Kidney (tissue), 14 donors: Measurements from ENCODE around the gene SLC22A23. TPM values are rescaled to one million over a fixed set of nuclear protein-coding genes. Genes with fewer than 3 reads are reported as not detected.

Experiments
- DNase-seq, 5 donors: peaks; one replicate each; pipeline ENCODE4 v3.0.0-alpha.2; 2013 to 2020
- FAIRE-seq: peaks from 2 replicates; lab custom pipeline; 2012; peaks lifted over from hg19 to GRCh38; lab: Jason Lieb, UNC
- H3K27ac ChIP-seq, 2 donors: one replicate each; pipeline ENCODE4 v1.7.0; 2013; ENCODE audit warnings: low read depth in 2 of 2, low read length in 2 of 2, inconsistent platforms in 1 of 2
- H3K27me3 ChIP-seq: one replicate; pipeline ENCODE4 v1.7.1; 2013; ENCODE audit warnings: low read length, inconsistent platforms; ENCODE audit not compliant: control insufficient read depth, insufficient read depth
- H3K36me3 ChIP-seq, 3 donors: one replicate each; pipeline versions ENCODE4 v1.7.0 to v1.7.1; 2013; ENCODE audit warnings: low read length in 3 of 3, control low read depth in 1 of 3, inconsistent platforms in 1 of 3; ENCODE audit not compliant: insufficient read depth in 3 of 3, control insufficient read depth in 2 of 3
- H3K4me1 ChIP-seq, 3 donors: one replicate each; pipeline versions ENCODE4 v1.7.0 to v1.7.1; 2013; ENCODE audit warnings: low read length in 3 of 3, inconsistent platforms in 1 of 3, low read depth in 1 of 3; ENCODE audit not compliant: control insufficient read depth in 2 of 3, insufficient read depth in 2 of 3
- H3K4me3 ChIP-seq, 3 donors: one replicate each; pipeline versions ENCODE4 v1.7.0 to v1.8.1; 2013; ENCODE audit warnings: low read length in 3 of 3, control low read depth in 1 of 3, inconsistent platforms in 1 of 3
- H3K9ac ChIP-seq, 3 donors: one replicate each; pipeline versions ENCODE4 v1.7.0 to v1.7.1; 2013; ENCODE audit warnings: low read length in 3 of 3, control low read depth in 1 of 3, inconsistent platforms in 1 of 3
- H3K9me3 ChIP-seq, 3 donors: one replicate each; pipeline versions ENCODE4 v1.7.0 to v1.7.1; 2013; ENCODE audit warnings: low read length in 3 of 3, control low read depth in 1 of 3, inconsistent platforms in 1 of 3; ENCODE audit not compliant: control insufficient read depth in 2 of 3, insufficient read depth in 1 of 3
- CTCF ChIP-seq: IDR thresholded peaks from 3 replicates; pipeline ENCODE4 v1.5.1; 2012; ENCODE audit warnings: mild to moderate bottlenecking, moderate library complexity, borderline replicate concordance; ENCODE audit not compliant: insufficient read depth; ENCODE audit errors: extremely low read depth
- intact Hi-C: fragments of 100-400 bp; cut with DNase I; formaldehyde crosslinking; loops from one replicate; pipeline ENCODE4 v1.11.1; 2022
- polyA plus RNA-seq: library from polyadenylated mRNA; stranded (reverse); fragments of 350-450 nt; fragmentation: Illumina TruSeq; extraction: RNeasy Lipid Tissue Mini Kit (QIAGEN cat#74804); gene quantifications from one replicate; pipeline ENCODE4 v1.2.3, GENCODE V29; 2014; ENCODE audit warnings: low read depth, low replicate concordance; ENCODE audit not compliant: insufficient read depth
- total RNA-seq: library from RNA; stranded (reverse); fragmentation: NEBNext Ultra II Directional; extraction: Animal tissue kit (Norgen Biotek cat#: 25700); gene quantifications from one replicate; pipeline ENCODE4 v1.2.1, GENCODE V29; 2021
- donor health status: control.
- donor health status: control.
- donor health status: control.
- donor health status: control.
- donor health status: control.
- donor health status: DM: yes; HTN: yes; CAD: no.
- donor health status: Normal renal cell carcinoma (clear cell type).

The SLC22A23 gene
- total and polyA plus RNA-seq, 2 donors from 2014 or later = 5.3 to 5.7 TPM

DNA sequence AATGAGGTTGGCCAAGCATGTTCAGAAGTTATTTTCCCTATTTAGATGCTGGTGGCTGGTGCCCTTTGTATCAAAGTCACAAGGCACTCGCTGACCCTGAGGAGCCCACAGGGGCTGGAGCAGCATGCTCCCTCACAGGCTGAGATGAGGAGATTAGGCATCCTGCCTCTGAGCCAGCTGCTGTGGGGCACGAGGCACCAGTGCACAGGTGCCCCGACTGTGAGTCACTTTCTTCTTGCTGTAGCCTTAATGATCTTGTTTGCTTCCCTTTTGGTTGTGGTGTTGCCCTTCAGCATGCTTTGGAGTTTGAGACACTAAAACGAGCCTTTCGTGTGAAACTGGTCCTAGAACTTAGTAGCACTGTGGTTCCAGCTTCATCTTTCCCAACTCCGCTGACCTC is 193.8 kb downstream of the SLC22A23 start:
- Histone ChIP-seq H3K4me1 (peaks cover 0 to 24% (median 22%) of the 10 kb centered on the region in 3 donors), H3K4me3 (no peak overlapping the region), H3K36me3 (peaks cover 0 to 11% (median 5%) of the 10 kb centered on the region in 3 donors), H3K27ac (peak overlapping the region; percentile 26 to 78), H3K27me3 (no peaks in the 10 kb centered on the region), H3K9ac (no peak overlapping the region), H3K9me3 (no peaks in the 10 kb centered on the region)
- intact Hi-C loops = no loop called here
- TF ChIP-seq CTCF = no peak
- DNase-seq (peak in 1 of 5 donors; percentile 38), FAIRE-seq (no peak)

GRCh38 chr6:3261921-3262320 is 194.9 kb downstream of the SLC22A23 start:
- no peak for FAIRE-seq
- peak overlapping the region in 2 of 3 donors; percentile 46 to 72 for H3K9ac ChIP-seq
- H3K27ac ChIP-seq = peak overlapping the region; percentile 79 to 81
- H3K36me3 ChIP-seq = peaks cover 0 to 11% (median 5%) of the 10 kb centered on the region in 3 donors
- no peaks in the 10 kb centered on the region for H3K27me3 ChIP-seq
- TF ChIP-seq CTCF = no peak
- DNase-seq = peak in 1 of 5 donors; percentile 67
- peaks cover 0 to 24% (median 22%) of the 10 kb centered on the region in 3 donors for H3K4me1 ChIP-seq
- intact Hi-C loops = no loop called here
- H3K9me3 ChIP-seq = no peaks in the 10 kb centered on the region
- H3K4me3 ChIP-seq = peak overlapping the region in 1 of 3 donors; percentile 38

DNA sequence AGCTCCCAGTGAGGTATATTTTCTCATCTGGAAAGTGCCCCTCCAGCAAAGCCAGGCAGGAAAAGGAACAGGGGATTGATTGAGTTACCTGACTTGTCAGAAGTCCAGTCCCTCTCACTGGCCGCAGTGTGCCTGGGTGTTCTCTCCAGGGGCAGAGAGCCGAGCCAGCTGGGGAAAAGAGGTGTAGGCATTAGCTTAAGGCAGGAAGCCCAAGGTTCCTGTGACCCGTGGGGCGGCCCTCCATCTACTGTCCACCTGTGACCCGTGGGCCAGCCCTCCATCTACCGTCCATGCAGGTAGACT is 195.4 kb downstream of the SLC22A23 start:
- no peak for TF ChIP-seq CTCF
- peak overlapping the region; percentile 78 to 81 for H3K27ac ChIP-seq
- FAIRE-seq = no peak
- H3K27me3 ChIP-seq = no peaks in the 10 kb centered on the region
- peaks cover 0 to 11% (median 5%) of the 10 kb centered on the region in 3 donors for H3K36me3 ChIP-seq
- peaks cover 0 to 24% (median 22%) of the 10 kb centered on the region in 3 donors for H3K4me1 ChIP-seq
- H3K9ac ChIP-seq = peak overlapping the region in 2 of 3 donors; percentile 46 to 72
- peak overlapping the region in 1 of 3 donors; percentile 38 for H3K4me3 ChIP-seq
- intact Hi-C loops = no loop called here
- DNase-seq = peak in 1 of 5 donors; percentile 39
- no peaks in the 10 kb centered on the region for H3K9me3 ChIP-seq
